GM10847 (cell line): ENCODE data around the gene COMMD8.

Experiments
- POLR2A ChIP-seq: IDR thresholded peaks from 2 replicates; pipeline ENCODE4 v1.6.1; 2011; ENCODE audit not compliant: insufficient read length; ENCODE audit errors: extremely low read depth

Gene COMMD8

GRCh38 chr4:47483745-47484144 lies 20.2 kb upstream of the COMMD8 start:
- TF ChIP-seq POLR2A: no peak

- no peak for TF ChIP-seq POLR2A
Observed at GRCh38 chr4:47482326-47482725, 18.8 kb upstream of the COMMD8 start.

GRCh38 chr4:47478804-47479203 lies 15.3 kb upstream of the COMMD8 start:
- no peak for TF ChIP-seq POLR2A

- TF ChIP-seq POLR2A: no peak
Observed at GRCh38 chr4:47475411-47475810, 11.9 kb upstream of the COMMD8 start.

GRCh38 chr4:47474799-47475198 lies 11.3 kb upstream of the COMMD8 start:
- no peak for TF ChIP-seq POLR2A

- no peak for TF ChIP-seq POLR2A
Observed at GRCh38 chr4:47473141-47473750, 9.7 kb upstream of the COMMD8 start.

GRCh38 chr4:47471591-47471990 lies 8.1 kb upstream of the COMMD8 start:
- TF ChIP-seq POLR2A: no peak

- no peak for TF ChIP-seq POLR2A
Observed at GRCh38 chr4:47471064-47471463, 7.6 kb upstream of the COMMD8 start.

- no peak for TF ChIP-seq POLR2A
Observed at GRCh38 chr4:47469951-47470350, 6.4 kb upstream of the COMMD8 start.

- no peak for TF ChIP-seq POLR2A
Observed at GRCh38 chr4:47468706-47469365, 5.3 kb upstream of the COMMD8 start.

- no peak for TF ChIP-seq POLR2A
Observed at GRCh38 chr4:47466056-47466785, 2.7 kb upstream of the COMMD8 start.

GRCh38 chr4:47465004-47465403 lies 1.5 kb upstream of the COMMD8 start:
- TF ChIP-seq POLR2A: no peak

- no peak for TF ChIP-seq POLR2A
Observed at GRCh38 chr4:47462799-47463234, 685 bp downstream of the COMMD8 start.

GRCh38 chr4:47451657-47452056 lies 11.8 kb downstream of the COMMD8 start:
- TF ChIP-seq POLR2A: no peak

GRCh38 chr4:47444031-47444430 lies 19.5 kb downstream of the COMMD8 start:
- TF ChIP-seq POLR2A: no peak

GRCh38 chr4:47442980-47443379 lies 20.5 kb downstream of the COMMD8 start:
- TF ChIP-seq POLR2A: no peak
